OCI-LY3 (cell line): Measurements from ENCODE around the gene PPM1A.

ENCODE experiments used
- H2AFZ ChIP-seq: fragments of 200-600, 300-600 bp; shearing (Covaris generic); 2 replicates; pipeline ENCODE4 v1.6.0; 2014; ENCODE audit warnings: antibody characterized with exemption, low read depth, low read length
- H3K27ac ChIP-seq: fragments of 200-600, 300-600 bp; sonication (generic); 2 replicates; pipeline ENCODE4 v1.5.1; 2014; ENCODE audit warnings: mild to moderate bottlenecking, low read length, moderate library complexity, mixed read lengths
- H3K27me3 ChIP-seq: fragments of 200-600, 300-600 bp; sonication (generic); 2 replicates; pipeline ENCODE4 v1.6.1; 2014; ENCODE audit warnings: low read depth, low read length, mixed read lengths
- H3K36me3 ChIP-seq: fragments of 200-600, 300-600 bp; sonication (generic); replicated peaks from 2 replicates; pipeline ENCODE3; 2014; ENCODE audit warnings: low read depth, low read length, mixed read lengths
- H3K4me1 ChIP-seq: fragments of 300-600, 200-600 bp; sonication (generic); 2 replicates; pipeline ENCODE4 v1.6.1; 2014; ENCODE audit warnings: low read length, mixed read lengths
- H3K4me2 ChIP-seq: fragments of 200-600, 300-600 bp; sonication (generic); 2 replicates; pipeline ENCODE4 v1.6.1; 2014; ENCODE audit warnings: low read length, mixed read lengths
- H3K4me3 ChIP-seq: fragments of 300-600, 200-600 bp; sonication (generic); 2 replicates; pipeline ENCODE4 v1.5.1; 2014; ENCODE audit warnings: antibody characterized with exemption, mild to moderate bottlenecking, low read length, moderate library complexity
- H3K79me2 ChIP-seq: fragments of 300-600, 200-600 bp; shearing (Covaris generic); 2 replicates; pipeline ENCODE4 v1.6.1; 2014; ENCODE audit warnings: mild to moderate bottlenecking, low read length, mixed read lengths
- H3K9ac ChIP-seq: fragments of 300-600, 200-600 bp; shearing (Covaris generic); 2 replicates; pipeline ENCODE4 v1.6.0; 2014; ENCODE audit warnings: mild to moderate bottlenecking, low read length, moderate library complexity
- H3K9me3 ChIP-seq: fragments of 200-600, 300-600 bp; shearing (Covaris generic); 2 replicates; pipeline ENCODE4 v1.6.1; 2014; ENCODE audit warnings: low read length, mixed read lengths; ENCODE audit not compliant: insufficient read depth
- H4K20me1 ChIP-seq: fragments of 200-600, 300-600 bp; sonication (generic); 2 replicates; pipeline ENCODE4 v1.6.1; 2016; ENCODE audit warnings: low read length, mixed read lengths; ENCODE audit not compliant: insufficient read depth
- EZH2phosphoT487 ChIP-seq: fragments of 200-600 bp; shearing (Covaris generic); IDR thresholded peaks from 2 replicates; pipeline ENCODE4 v1.6.1; 2018; ENCODE audit warnings: antibody characterized with exemption, mixed run types, low read depth
- TF ChIP-seq, protein P1 (sequence below): fragments of 200-600, 300-600 bp; sonication (generic); IDR thresholded peaks from 2 replicates; pipeline ENCODE4 v1.5.1; 2014; ENCODE audit warnings: antibody characterized with exemption, low read length, low read depth

Gene PPM1A

DNA sequence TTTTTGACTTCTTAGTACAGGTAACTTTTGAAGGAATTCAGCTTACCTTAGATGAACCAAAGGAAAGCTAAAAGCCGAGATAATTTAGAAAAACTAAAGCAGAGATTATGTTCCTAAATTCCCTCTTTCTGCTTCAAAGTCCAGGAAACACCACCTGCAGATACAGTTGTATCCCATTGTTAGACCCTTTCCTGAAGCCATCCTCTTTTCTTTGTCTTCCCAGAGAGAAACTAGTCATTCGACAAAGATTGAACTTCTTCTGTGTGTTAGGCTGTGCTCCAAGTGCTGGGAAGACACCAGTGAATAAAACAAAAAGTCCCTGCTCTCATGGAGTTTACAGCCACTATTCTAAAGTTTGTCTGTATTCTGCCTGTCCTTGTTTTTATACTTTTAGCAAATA lies 29.3 kb downstream of the PPM1A start:
- Histone ChIP-seq H3K4me3 (no peak overlapping the region), H4K20me1 (peaks cover 90% of the 10 kb centered on the region), H3K4me2 (no peak overlapping the region), H3K36me3 (peaks cover 28% of the 10 kb centered on the region), H3K27me3 (no peaks in the 10 kb centered on the region), H3K4me1 (peaks cover 18% of the 10 kb centered on the region), H2AFZ (no peak overlapping the region), H3K9me3 (no peaks in the 10 kb centered on the region), H3K27ac (no peak overlapping the region), H3K79me2 (peaks cover 96% of the 10 kb centered on the region), H3K9ac (no peak overlapping the region)
- no peak for TF ChIP-seq EZH2phosphoT487
- TF ChIP-seq, protein P1, sequence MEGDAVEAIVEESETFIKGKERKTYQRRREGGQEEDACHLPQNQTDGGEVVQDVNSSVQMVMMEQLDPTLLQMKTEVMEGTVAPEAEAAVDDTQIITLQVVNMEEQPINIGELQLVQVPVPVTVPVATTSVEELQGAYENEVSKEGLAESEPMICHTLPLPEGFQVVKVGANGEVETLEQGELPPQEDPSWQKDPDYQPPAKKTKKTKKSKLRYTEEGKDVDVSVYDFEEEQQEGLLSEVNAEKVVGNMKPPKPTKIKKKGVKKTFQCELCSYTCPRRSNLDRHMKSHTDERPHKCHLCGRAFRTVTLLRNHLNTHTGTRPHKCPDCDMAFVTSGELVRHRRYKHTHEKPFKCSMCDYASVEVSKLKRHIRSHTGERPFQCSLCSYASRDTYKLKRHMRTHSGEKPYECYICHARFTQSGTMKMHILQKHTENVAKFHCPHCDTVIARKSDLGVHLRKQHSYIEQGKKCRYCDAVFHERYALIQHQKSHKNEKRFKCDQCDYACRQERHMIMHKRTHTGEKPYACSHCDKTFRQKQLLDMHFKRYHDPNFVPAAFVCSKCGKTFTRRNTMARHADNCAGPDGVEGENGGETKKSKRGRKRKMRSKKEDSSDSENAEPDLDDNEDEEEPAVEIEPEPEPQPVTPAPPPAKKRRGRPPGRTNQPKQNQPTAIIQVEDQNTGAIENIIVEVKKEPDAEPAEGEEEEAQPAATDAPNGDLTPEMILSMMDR: no peak

DNA sequence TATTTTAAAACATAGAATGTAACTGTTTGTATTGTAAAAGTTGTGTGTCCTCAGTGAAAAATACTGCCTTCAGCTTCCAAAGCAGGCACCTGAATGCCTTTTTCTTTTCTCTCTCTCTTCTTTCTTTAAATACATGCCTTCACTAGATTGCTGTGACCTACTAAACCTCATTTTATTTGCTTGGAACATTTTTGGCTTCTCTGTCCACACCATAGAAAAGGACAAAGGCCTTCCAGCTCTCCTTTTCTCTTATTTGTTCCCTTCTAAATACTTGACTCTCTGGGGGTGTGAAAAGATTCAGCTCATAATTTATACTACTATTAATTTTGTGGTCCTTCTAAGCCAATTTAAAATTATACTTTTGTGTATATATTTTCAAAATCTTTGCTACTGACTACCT lies 38.4 kb downstream of the PPM1A start:
- no peak for TF ChIP-seq EZH2phosphoT487
- TF ChIP-seq, protein P1: no peak
- H3K4me1 ChIP-seq: no peaks in the 10 kb centered on the region
- no peak overlapping the region for H3K4me2 ChIP-seq
- peaks cover 9% of the 10 kb centered on the region for H4K20me1 ChIP-seq
- no peaks in the 10 kb centered on the region for H3K27me3 ChIP-seq
- H3K9ac ChIP-seq: no peak overlapping the region
- H3K4me3 ChIP-seq: no peak overlapping the region
- H3K36me3 ChIP-seq: peaks cover 44% of the 10 kb centered on the region
- no peak overlapping the region for H3K27ac ChIP-seq
- no peak overlapping the region for H2AFZ ChIP-seq
- H3K9me3 ChIP-seq: no peaks in the 10 kb centered on the region
- H3K79me2 ChIP-seq: peaks cover 17% of the 10 kb centered on the region

DNA sequence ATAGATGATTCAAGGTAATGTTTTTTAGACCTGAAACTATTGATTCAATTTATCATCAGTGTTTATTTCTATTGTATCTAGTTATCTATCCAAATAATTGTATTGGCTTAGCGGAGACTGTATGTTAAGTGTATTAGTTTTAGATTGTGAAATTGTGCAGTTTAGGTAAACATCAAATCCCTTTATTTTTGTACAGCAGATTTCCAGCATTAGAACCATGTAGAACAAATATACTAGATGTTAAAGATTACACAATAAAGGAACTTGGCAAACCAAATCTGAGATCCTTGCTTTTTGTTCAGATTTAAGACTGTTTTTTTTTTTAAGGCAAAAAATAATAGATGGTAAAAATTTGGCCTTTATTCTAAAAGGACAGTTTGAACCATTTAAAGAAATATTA lies 39.3 kb downstream of the PPM1A start:
- no peaks in the 10 kb centered on the region for H3K9me3 ChIP-seq
- H3K27ac ChIP-seq: no peak overlapping the region
- no peak overlapping the region for H3K4me3 ChIP-seq
- H3K27me3 ChIP-seq: no peaks in the 10 kb centered on the region
- peaks cover under 1% of the 10 kb centered on the region for H4K20me1 ChIP-seq
- TF ChIP-seq EZH2phosphoT487: no peak
- TF ChIP-seq, protein P1: no peak
- peaks cover 9% of the 10 kb centered on the region for H3K79me2 ChIP-seq
- H3K4me1 ChIP-seq: no peaks in the 10 kb centered on the region
- H3K9ac ChIP-seq: no peak overlapping the region
- no peak overlapping the region for H2AFZ ChIP-seq
- H3K36me3 ChIP-seq: peaks cover 43% of the 10 kb centered on the region
- H3K4me2 ChIP-seq: no peak overlapping the region

DNA sequence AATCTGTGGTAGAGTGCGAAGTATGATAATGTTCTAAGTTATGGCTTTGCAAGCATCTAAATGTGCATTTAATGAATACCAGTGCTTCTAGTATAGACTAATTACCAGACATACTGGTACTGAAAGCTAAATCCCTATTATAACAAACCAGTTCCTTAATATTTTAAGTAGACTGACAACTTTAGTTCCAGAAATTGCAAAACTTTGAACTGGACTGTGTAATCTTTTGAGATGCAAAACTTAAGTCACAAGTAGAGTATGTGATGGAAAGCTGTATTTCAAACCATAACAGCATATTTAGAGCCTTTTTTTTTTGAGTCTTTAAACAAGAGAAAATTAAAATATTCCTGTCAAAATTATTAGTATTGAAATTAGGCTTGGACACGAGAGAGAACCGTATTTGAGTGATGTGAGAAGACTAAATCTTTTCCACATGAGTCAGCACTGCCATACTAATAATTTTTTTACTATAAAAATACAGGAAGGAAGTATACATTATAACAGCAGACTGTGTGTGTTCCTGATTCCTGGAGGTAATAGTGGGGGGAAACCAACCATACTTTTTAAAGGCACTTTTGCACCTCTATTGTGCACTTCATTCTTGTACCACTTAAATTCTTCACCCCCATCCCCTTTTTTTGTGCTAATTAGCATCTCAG lies 45.5 kb downstream of the PPM1A start:
- no peak overlapping the region for H3K27ac ChIP-seq
- no peak overlapping the region for H3K9ac ChIP-seq
- no peaks in the 10 kb centered on the region for H3K4me1 ChIP-seq
- TF ChIP-seq EZH2phosphoT487: no peak
- TF ChIP-seq, protein P1: no peak
- peaks cover 26% of the 10 kb centered on the region for H3K36me3 ChIP-seq
- no peaks in the 10 kb centered on the region for H3K9me3 ChIP-seq
- no peak overlapping the region for H3K4me3 ChIP-seq
- no peak overlapping the region for H3K4me2 ChIP-seq
- no peaks in the 10 kb centered on the region for H3K79me2 ChIP-seq
- no peaks in the 10 kb centered on the region for H3K27me3 ChIP-seq
- H4K20me1 ChIP-seq: no peaks in the 10 kb centered on the region
- H2AFZ ChIP-seq: no peak overlapping the region
